Measurements from ENCODE around the gene PSMA7. TPM values are rescaled to one million over a fixed set of nuclear protein-coding genes. Genes with fewer than 3 reads are reported as not detected.

PSMA7 gene
- polyA plus RNA-seq, 1 donor: 163 TPM

- WGBS (ENCODE audit: insufficient coverage, low lambda C conversion rate): 87% methylated on average over 4 of the region's 5 CpGs
- Histone ChIP-seq H3K4me3 (ENCODE audit: low read length) (no peak overlapping the region), H3K27ac (ENCODE audit: low read length) (no peak overlapping the region), H3K9me3 (ENCODE audit: control insufficient read depth, low read depth, low read length) (peaks cover 8% of the 10 kb centered on the region), H3K36me3 (ENCODE audit: control insufficient read depth, insufficient read depth, low read length) (no peaks in the 10 kb centered on the region), H3K4me1 (ENCODE audit: control insufficient read depth, insufficient read depth, low read length) (peaks cover 6% of the 10 kb centered on the region), H3K27me3 (ENCODE audit: control insufficient read depth, insufficient read depth, low read length) (no peaks in the 10 kb centered on the region)
- no peak for DNase-seq
These were observed 37.6 kb downstream of the PSMA7 start for GRCh38 chr20:62105592-62105991.

- no peaks in the 10 kb centered on the region for H3K36me3 ChIP-seq (ENCODE audit: control insufficient read depth, insufficient read depth, low read length)
- DNase-seq: peak in 1 of 2 donors; percentile 56
- no peak overlapping the region for H3K4me3 ChIP-seq (ENCODE audit: low read length)
- H3K4me1 ChIP-seq (ENCODE audit: control insufficient read depth, insufficient read depth, low read length): peaks cover 6% of the 10 kb centered on the region
- peaks cover 7% of the 10 kb centered on the region for H3K9me3 ChIP-seq (ENCODE audit: control insufficient read depth, low read depth, low read length)
- no peak overlapping the region for H3K27ac ChIP-seq (ENCODE audit: low read length)
- WGBS (ENCODE audit: insufficient coverage, low lambda C conversion rate): no CpG with 5 or more reads among the region's 7 CpGs
- H3K27me3 ChIP-seq (ENCODE audit: control insufficient read depth, insufficient read depth, low read length): no peaks in the 10 kb centered on the region
These were observed 38.3 kb downstream of the PSMA7 start for GRCh38 chr20:62104791-62105345.

- no CpG with 5 or more reads among the region's 15 CpGs for WGBS (ENCODE audit: insufficient coverage, low lambda C conversion rate)
- no peaks in the 10 kb centered on the region for H3K27me3 ChIP-seq (ENCODE audit: control insufficient read depth, insufficient read depth, low read length)
These were observed 38.9 kb downstream of the PSMA7 start for GRCh38 chr20:62104234-62104789.

GRCh38 chr20:62103508-62104233 lies 39.5 kb downstream of the PSMA7 start:
- no peaks in the 10 kb centered on the region for H3K27me3 ChIP-seq (ENCODE audit: control insufficient read depth, insufficient read depth, low read length)
- H3K9me3 ChIP-seq (ENCODE audit: control insufficient read depth, low read depth, low read length): peaks cover 8% of the 10 kb centered on the region
- no CpG with 5 or more reads among the region's 21 CpGs for WGBS (ENCODE audit: insufficient coverage, low lambda C conversion rate)
- DNase-seq: no peak
- H3K4me1 ChIP-seq (ENCODE audit: control insufficient read depth, insufficient read depth, low read length): peaks cover 6% of the 10 kb centered on the region
- H3K4me3 ChIP-seq (ENCODE audit: low read length): no peak overlapping the region
- no peak overlapping the region for H3K27ac ChIP-seq (ENCODE audit: low read length)
- H3K36me3 ChIP-seq (ENCODE audit: control insufficient read depth, insufficient read depth, low read length): no peaks in the 10 kb centered on the region

More at GRCh38 chr20:62104234-62104789, 38.9 kb downstream of the PSMA7 start:
- H3K27ac ChIP-seq (ENCODE audit: low read length): no peak overlapping the region
- H3K9me3 ChIP-seq (ENCODE audit: control insufficient read depth, low read depth, low read length): peaks cover 8% of the 10 kb centered on the region
- peaks cover 6% of the 10 kb centered on the region for H3K4me1 ChIP-seq (ENCODE audit: control insufficient read depth, insufficient read depth, low read length)
- no peaks in the 10 kb centered on the region for H3K36me3 ChIP-seq (ENCODE audit: control insufficient read depth, insufficient read depth, low read length)
- H3K4me3 ChIP-seq (ENCODE audit: low read length): no peak overlapping the region
- DNase-seq: no peak

- Histone ChIP-seq H3K4me3 (ENCODE audit: low read length) (no peak overlapping the region), H3K4me1 (ENCODE audit: control insufficient read depth, insufficient read depth, low read length) (peaks cover 6% of the 10 kb centered on the region)
- 100% methylated on average over 2 of the region's 4 CpGs for WGBS (ENCODE audit: insufficient coverage, low lambda C conversion rate)
These were observed 42.1 kb downstream of the PSMA7 start for GRCh38 chr20:62101078-62101477.

GRCh38 chr20:62097881-62098407 lies 45.2 kb downstream of the PSMA7 start:
- no peak overlapping the region for H3K27ac ChIP-seq (ENCODE audit: low read length)
- no peak overlapping the region for H3K4me3 ChIP-seq (ENCODE audit: low read length)
- peaks cover 5% of the 10 kb centered on the region for H3K9me3 ChIP-seq (ENCODE audit: control insufficient read depth, low read depth, low read length)
- whole genome bisulfite sequencing (ENCODE audit: insufficient coverage, low lambda C conversion rate): 100% methylated on average over 1 of the region's 16 CpGs
- no peak for DNase-seq
- no peaks in the 10 kb centered on the region for H3K27me3 ChIP-seq (ENCODE audit: control insufficient read depth, insufficient read depth, low read length)
- H3K4me1 ChIP-seq (ENCODE audit: control insufficient read depth, insufficient read depth, low read length): no peaks in the 10 kb centered on the region
- H3K36me3 ChIP-seq (ENCODE audit: control insufficient read depth, insufficient read depth, low read length): no peaks in the 10 kb centered on the region

More at GRCh38 chr20:62101078-62101477, 42.1 kb downstream of the PSMA7 start:
- DNase-seq: no peak
- Histone ChIP-seq H3K36me3 (ENCODE audit: control insufficient read depth, insufficient read depth, low read length) (no peaks in the 10 kb centered on the region), H3K27me3 (ENCODE audit: control insufficient read depth, insufficient read depth, low read length) (no peaks in the 10 kb centered on the region), H3K9me3 (ENCODE audit: control insufficient read depth, low read depth, low read length) (peaks cover 5% of the 10 kb centered on the region), H3K27ac (ENCODE audit: low read length) (no peak overlapping the region)

GRCh38 chr20:62096421-62097380 lies 46.5 kb downstream of the PSMA7 start:
- H3K9me3 ChIP-seq (ENCODE audit: control insufficient read depth, low read depth, low read length): peaks cover 5% of the 10 kb centered on the region
- no CpG with 5 or more reads among the region's 30 CpGs for WGBS (ENCODE audit: insufficient coverage, low lambda C conversion rate)
- no peaks in the 10 kb centered on the region for H3K4me1 ChIP-seq (ENCODE audit: control insufficient read depth, insufficient read depth, low read length)
- no peak overlapping the region for H3K4me3 ChIP-seq (ENCODE audit: low read length)
- DNase-seq: no peak
- no peak overlapping the region for H3K27ac ChIP-seq (ENCODE audit: low read length)
- no peaks in the 10 kb centered on the region for H3K27me3 ChIP-seq (ENCODE audit: control insufficient read depth, insufficient read depth, low read length)
- no peaks in the 10 kb centered on the region for H3K36me3 ChIP-seq (ENCODE audit: control insufficient read depth, insufficient read depth, low read length)

- Histone ChIP-seq H3K27ac (ENCODE audit: low read length) (no peak overlapping the region), H3K9me3 (ENCODE audit: control insufficient read depth, low read depth, low read length) (no peaks in the 10 kb centered on the region), H3K27me3 (ENCODE audit: control insufficient read depth, insufficient read depth, low read length) (no peaks in the 10 kb centered on the region), H3K4me1 (ENCODE audit: control insufficient read depth, insufficient read depth, low read length) (no peaks in the 10 kb centered on the region), H3K4me3 (ENCODE audit: low read length) (no peak overlapping the region), H3K36me3 (ENCODE audit: control insufficient read depth, insufficient read depth, low read length) (no peaks in the 10 kb centered on the region)
- WGBS (ENCODE audit: insufficient coverage, low lambda C conversion rate): 62% methylated on average over 3 of the region's 3 CpGs
- DNase-seq: no peak
These were observed 53.8 kb downstream of the PSMA7 start for GRCh38 chr20:62089393-62089792.

GRCh38 chr20:62088258-62089127 lies 54.7 kb downstream of the PSMA7 start:
- H3K9me3 ChIP-seq (ENCODE audit: control insufficient read depth, low read depth, low read length): no peaks in the 10 kb centered on the region
- no peaks in the 10 kb centered on the region for H3K36me3 ChIP-seq (ENCODE audit: control insufficient read depth, insufficient read depth, low read length)
- WGBS (ENCODE audit: insufficient coverage, low lambda C conversion rate): 80% methylated on average over 5 of the region's 15 CpGs
- H3K27ac ChIP-seq (ENCODE audit: low read length): no peak overlapping the region
- H3K4me3 ChIP-seq (ENCODE audit: low read length): no peak overlapping the region
- DNase-seq: no peak
- no peaks in the 10 kb centered on the region for H3K4me1 ChIP-seq (ENCODE audit: control insufficient read depth, insufficient read depth, low read length)
- H3K27me3 ChIP-seq (ENCODE audit: control insufficient read depth, insufficient read depth, low read length): no peaks in the 10 kb centered on the region
